Thyroid gland (tissue), 4 donors: Measurements from ENCODE around the gene TECPR2. TPM values are rescaled to one million over a fixed set of nuclear protein-coding genes. Genes with fewer than 3 reads are reported as not detected.

ENCODE experiments used
- DNase-seq, 2 donors: peaks; one replicate each; pipeline ENCODE4 v3.0.0-alpha.2; 2019
- H3K27ac ChIP-seq, 3 donors: fragments of 200-600 bp; sonication (generic); 1 replicate in 2 of 3; 2 replicates in 1 of 3; pipeline ENCODE4 v1.5.1; 2016 to 2019; ENCODE audit warnings: mild to moderate bottlenecking in 1 of 3, moderate library complexity in 1 of 3
- H3K27me3 ChIP-seq: fragments of 200-600 bp; sonication (generic); one replicate; pipeline ENCODE4 v1.5.1; 2019
- H3K36me3 ChIP-seq, 2 donors: fragments of 200-600 bp; sonication (generic); one replicate each; pipeline ENCODE4 v1.5.1; 2016 to 2019
- H3K4me1 ChIP-seq, 2 donors: fragments of 200-600 bp; sonication (generic); one replicate each; pipeline ENCODE4 v1.5.1; 2017 to 2019
- H3K4me3 ChIP-seq, 3 donors: fragments of 200-600 bp; sonication (generic); replicated peaks in 1 of 3; 1 replicate in 2 of 3; 2 replicates in 1 of 3; pipeline ENCODE4 v1.5.1; 2016; ENCODE audit warnings: mild to moderate bottlenecking in 1 of 3
- H3K9me3 ChIP-seq: fragments of 200-600 bp; sonication (generic); one replicate; pipeline ENCODE4 v1.5.1; 2017
- CTCF ChIP-seq, 6 experiments: fragments of 200-600 bp in 3 of 6; fragments of 450-650 bp in 3 of 6; sonication (generic) in 3 of 6; IDR thresholded peaks; one replicate each; pipeline ENCODE4 v1.5.1; 2016 to 2019; ENCODE audit warnings: antibody characterized with exemption in 6 of 6, mild to moderate bottlenecking in 2 of 6, inconsistent platforms in 1 of 6, moderate library complexity in 1 of 6
- POLR2A ChIP-seq, 2 donors: fragments of 450-650 bp; IDR thresholded peaks; one replicate each; pipeline ENCODE4 v1.6.1; 2017; ENCODE audit warnings: antibody characterized with exemption in 2 of 2, mild to moderate bottlenecking in 2 of 2, moderate library complexity in 1 of 2
- WGBS, 2 donors: methylation state at CpG; one replicate each; pipeline ENCODE4 v1.1.5; 2017; 5-methylcytosine and 5-hydroxymethylcytosine counted together
- intact Hi-C: fragments of 100-400 bp; cut with DNase I; formaldehyde crosslinking; loops from one replicate; pipeline ENCODE4 v1.15.1; 2023
- total RNA-seq, 4 donors: library from RNA; depleted of rRNA; stranded (reverse); fragments of >200 nt; gene quantifications; one replicate each; pipeline ENCODE4 v1.2.3, GENCODE V29; 2016

Gene TECPR2
- total RNA-seq, 4 donors from 2014 or later, result 11.8 to 23.8 (median 19.0) TPM

- Histone ChIP-seq H3K4me1 (peaks cover 0 to 8% of the 10 kb centered on the region in 2 donors), H3K36me3 (no peaks in the 10 kb centered on the region), H3K27me3 (no peaks in the 10 kb centered on the region), H3K4me3 (no peak overlapping the region), H3K9me3 (no peaks in the 10 kb centered on the region), H3K27ac (no peak overlapping the region)
- no peak for DNase-seq
- WGBS, 2 donors, result 77 to 89% methylated on average over 5 of the region's 5 CpGs
- TF ChIP-seq CTCF (IDR thresholded peaks at IDR 0.05) (no peak), POLR2A (IDR thresholded peaks at IDR 0.05) (no peak)
- intact Hi-C loops, result no loop called here
Observed at GRCh38 chr14:102484316-102484715, 121.6 kb downstream of the TECPR2 start.

- H3K4me3 ChIP-seq, result no peak overlapping the region
- H3K36me3 ChIP-seq, result no peaks in the 10 kb centered on the region
- TF ChIP-seq CTCF (IDR thresholded peaks at IDR 0.05) (no peak), POLR2A (IDR thresholded peaks at IDR 0.05) (no peak)
- WGBS, 2 donors, result 90 to 91% methylated on average over 9 to 11 of the region's 11 CpGs
- no peaks in the 10 kb centered on the region for H3K9me3 ChIP-seq
- no peaks in the 10 kb centered on the region for H3K4me1 ChIP-seq
- intact Hi-C loops, result no loop called here
- no peak overlapping the region for H3K27ac ChIP-seq
- no peak for DNase-seq
- H3K27me3 ChIP-seq, result no peaks in the 10 kb centered on the region
Observed at GRCh38 chr14:102485693-102486512, 123.2 kb downstream of the TECPR2 start.

- Histone ChIP-seq H3K36me3 (no peaks in the 10 kb centered on the region), H3K27ac (no peak overlapping the region), H3K27me3 (no peaks in the 10 kb centered on the region), H3K9me3 (no peaks in the 10 kb centered on the region), H3K4me3 (no peak overlapping the region), H3K4me1 (no peaks in the 10 kb centered on the region)
- no peak for DNase-seq
- intact Hi-C loops, result no loop called here
- 78 to 85% methylated on average over 13 to 17 of the region's 17 CpGs for WGBS, 2 donors
- TF ChIP-seq POLR2A (IDR thresholded peaks at IDR 0.05) (no peak), CTCF (IDR thresholded peaks at IDR 0.05) (no peak)
Observed at GRCh38 chr14:102486513-102487203, 123.9 kb downstream of the TECPR2 start.

- H3K36me3 ChIP-seq, result no peaks in the 10 kb centered on the region
- no peaks in the 10 kb centered on the region for H3K4me1 ChIP-seq
- no peaks in the 10 kb centered on the region for H3K27me3 ChIP-seq
- WGBS, 2 donors, result 85 to 86% methylated on average over 7 of the region's 7 CpGs
- H3K27ac ChIP-seq, result no peak overlapping the region
- no peak overlapping the region for H3K4me3 ChIP-seq
- DNase-seq, result no peak
- no peak for TF ChIP-seq CTCF (IDR thresholded peaks at IDR 0.05)
- TF ChIP-seq POLR2A (IDR thresholded peaks at IDR 0.05), result no peak
- H3K9me3 ChIP-seq, result no peaks in the 10 kb centered on the region
- intact Hi-C loops, result no loop called here
Observed at GRCh38 chr14:102487204-102487577, 124.5 kb downstream of the TECPR2 start.

- Histone ChIP-seq H3K36me3 (no peaks in the 10 kb centered on the region), H3K27me3 (no peaks in the 10 kb centered on the region), H3K27ac (no peak overlapping the region), H3K9me3 (no peaks in the 10 kb centered on the region), H3K4me1 (no peaks in the 10 kb centered on the region), H3K4me3 (no peak overlapping the region)
- 91 to 92% methylated on average over 18 of the region's 18 CpGs for WGBS, 2 donors
- intact Hi-C loops, result no loop called here
- no peak for TF ChIP-seq POLR2A (IDR thresholded peaks at IDR 0.05)
- TF ChIP-seq CTCF (IDR thresholded peaks at IDR 0.05), result no peak
- DNase-seq, result no peak
Observed at GRCh38 chr14:102490456-102490855, 127.7 kb downstream of the TECPR2 start.
